ENCODE results near the gene ARL14.

DNA sequence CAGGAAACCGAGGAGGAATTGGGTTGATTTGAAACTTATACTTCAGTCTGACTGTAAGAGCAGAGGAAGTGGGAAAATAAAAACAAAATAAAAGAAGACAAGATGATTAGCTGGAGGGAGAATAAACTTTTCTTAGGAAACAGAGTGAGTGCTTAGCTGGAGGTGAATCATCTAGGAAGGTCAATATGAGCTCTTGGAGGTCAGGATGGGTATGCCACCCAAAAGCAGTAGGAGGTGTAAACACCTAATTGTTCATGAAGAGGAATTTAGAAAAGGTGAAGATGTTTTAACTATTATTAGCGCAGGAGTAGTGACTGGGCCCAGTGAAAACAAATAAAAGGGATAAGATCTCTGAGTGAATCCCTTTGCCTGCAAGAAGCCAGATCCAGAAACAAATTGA, 39.9 kb upstream of the ARL14 start:
- TF ChIP-seq, protein P1, sequence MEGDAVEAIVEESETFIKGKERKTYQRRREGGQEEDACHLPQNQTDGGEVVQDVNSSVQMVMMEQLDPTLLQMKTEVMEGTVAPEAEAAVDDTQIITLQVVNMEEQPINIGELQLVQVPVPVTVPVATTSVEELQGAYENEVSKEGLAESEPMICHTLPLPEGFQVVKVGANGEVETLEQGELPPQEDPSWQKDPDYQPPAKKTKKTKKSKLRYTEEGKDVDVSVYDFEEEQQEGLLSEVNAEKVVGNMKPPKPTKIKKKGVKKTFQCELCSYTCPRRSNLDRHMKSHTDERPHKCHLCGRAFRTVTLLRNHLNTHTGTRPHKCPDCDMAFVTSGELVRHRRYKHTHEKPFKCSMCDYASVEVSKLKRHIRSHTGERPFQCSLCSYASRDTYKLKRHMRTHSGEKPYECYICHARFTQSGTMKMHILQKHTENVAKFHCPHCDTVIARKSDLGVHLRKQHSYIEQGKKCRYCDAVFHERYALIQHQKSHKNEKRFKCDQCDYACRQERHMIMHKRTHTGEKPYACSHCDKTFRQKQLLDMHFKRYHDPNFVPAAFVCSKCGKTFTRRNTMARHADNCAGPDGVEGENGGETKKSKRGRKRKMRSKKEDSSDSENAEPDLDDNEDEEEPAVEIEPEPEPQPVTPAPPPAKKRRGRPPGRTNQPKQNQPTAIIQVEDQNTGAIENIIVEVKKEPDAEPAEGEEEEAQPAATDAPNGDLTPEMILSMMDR (IDR thresholded peaks at IDR 0.05; ENCODE audit: low read depth, low read length, missing input control), result no peak
- no peak for TF ChIP-seq TAF1 (conservative IDR thresholded peaks at IDR 0.05)
- no peak for TF ChIP-seq FOXA1 (IDR thresholded peaks at IDR 0.05)
- TF ChIP-seq, protein P2, sequence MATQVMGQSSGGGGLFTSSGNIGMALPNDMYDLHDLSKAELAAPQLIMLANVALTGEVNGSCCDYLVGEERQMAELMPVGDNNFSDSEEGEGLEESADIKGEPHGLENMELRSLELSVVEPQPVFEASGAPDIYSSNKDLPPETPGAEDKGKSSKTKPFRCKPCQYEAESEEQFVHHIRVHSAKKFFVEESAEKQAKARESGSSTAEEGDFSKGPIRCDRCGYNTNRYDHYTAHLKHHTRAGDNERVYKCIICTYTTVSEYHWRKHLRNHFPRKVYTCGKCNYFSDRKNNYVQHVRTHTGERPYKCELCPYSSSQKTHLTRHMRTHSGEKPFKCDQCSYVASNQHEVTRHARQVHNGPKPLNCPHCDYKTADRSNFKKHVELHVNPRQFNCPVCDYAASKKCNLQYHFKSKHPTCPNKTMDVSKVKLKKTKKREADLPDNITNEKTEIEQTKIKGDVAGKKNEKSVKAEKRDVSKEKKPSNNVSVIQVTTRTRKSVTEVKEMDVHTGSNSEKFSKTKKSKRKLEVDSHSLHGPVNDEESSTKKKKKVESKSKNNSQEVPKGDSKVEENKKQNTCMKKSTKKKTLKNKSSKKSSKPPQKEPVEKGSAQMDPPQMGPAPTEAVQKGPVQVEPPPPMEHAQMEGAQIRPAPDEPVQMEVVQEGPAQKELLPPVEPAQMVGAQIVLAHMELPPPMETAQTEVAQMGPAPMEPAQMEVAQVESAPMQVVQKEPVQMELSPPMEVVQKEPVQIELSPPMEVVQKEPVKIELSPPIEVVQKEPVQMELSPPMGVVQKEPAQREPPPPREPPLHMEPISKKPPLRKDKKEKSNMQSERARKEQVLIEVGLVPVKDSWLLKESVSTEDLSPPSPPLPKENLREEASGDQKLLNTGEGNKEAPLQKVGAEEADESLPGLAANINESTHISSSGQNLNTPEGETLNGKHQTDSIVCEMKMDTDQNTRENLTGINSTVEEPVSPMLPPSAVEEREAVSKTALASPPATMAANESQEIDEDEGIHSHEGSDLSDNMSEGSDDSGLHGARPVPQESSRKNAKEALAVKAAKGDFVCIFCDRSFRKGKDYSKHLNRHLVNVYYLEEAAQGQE (IDR thresholded peaks at IDR 0.05), result no peak
- no peak for TF ChIP-seq SP1 (IDR thresholded peaks at IDR 0.05)
- TF ChIP-seq RAD21 (IDR thresholded peaks at IDR 0.05), result no peak

All from liver (tissue), 3 donors.